ENCODE data around the gene SLC30A1. TPM values are rescaled to one million over a fixed set of nuclear protein-coding genes. Genes with fewer than 3 reads are reported as not detected.
"Not testable (repeated sequence)": the region's sequence is repeated elsewhere in the genome, so short reads cannot be mapped to it uniquely, and the experiment has no call there.

The SLC30A1 gene
- total and polyA plus RNA-seq, 5 experiments from 2014 or later = 0.98 to 9.7 (median 2.2) TPM

- peaks cover 0 to 10% (median 5%) of the 10 kb centered on the region in 5 donors for H3K27me3 Mint-ChIP-seq
- no peak overlapping the region for H3K4me3 Mint-ChIP-seq
- H3K4me1 Mint-ChIP-seq = no peaks in the 10 kb centered on the region
- DNase-seq = no peak
- no peak for ATAC-seq
- peak overlapping the region in 1 of 10 donors; percentile 4 for H3K27ac Mint-ChIP-seq
- H3K9me3 Mint-ChIP-seq = no peaks in the 10 kb centered on the region
- H3K36me3 Mint-ChIP-seq = no peaks in the 10 kb centered on the region
- POLR2A ChIA-PET = no interaction called here
Measured at GRCh38 chr1:211548321-211549091, 30.5 kb downstream of the SLC30A1 start.

- ATAC-seq (no peak), DNase-seq (no peak)
- Mint-ChIP-seq H3K9me3 (peaks cover 0 to 4% (median 0%) of the 10 kb centered on the region in 9 donors), H3K27ac (no peak overlapping the region), H3K36me3 (no peaks in the 10 kb centered on the region), H3K27me3 (peaks cover 0 to 10% (median 5%) of the 10 kb centered on the region in 5 donors), H3K4me1 (no peaks in the 10 kb centered on the region), H3K4me3 (no peak overlapping the region)
- POLR2A ChIA-PET = no interaction called here
Measured at GRCh38 chr1:211547710-211548109, 31.3 kb downstream of the SLC30A1 start.

DNA sequence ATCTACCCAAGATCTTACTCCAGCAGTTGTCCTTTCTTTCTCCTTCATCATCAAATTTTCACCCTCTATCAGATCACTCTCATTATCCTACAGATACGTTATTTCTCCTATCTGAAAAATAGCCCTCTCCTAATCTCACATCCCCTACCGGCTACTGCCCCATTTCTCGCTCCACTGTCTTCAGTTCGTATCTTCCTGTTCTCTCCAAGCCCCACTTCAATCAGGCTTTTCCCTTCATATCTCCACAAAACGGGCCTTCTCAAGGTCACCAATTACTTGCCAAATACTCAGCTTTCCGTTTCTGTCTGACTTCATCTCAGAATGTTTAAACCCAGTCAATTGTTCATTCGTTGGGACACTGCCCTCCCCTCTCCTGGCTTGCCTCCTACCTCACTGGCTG is 32.4 kb downstream of the SLC30A1 start:
- Mint-ChIP-seq H3K27me3 (peaks cover 4 to 10% (median 6%) of the 10 kb centered on the region in 5 donors), H3K27ac (no peak overlapping the region), H3K36me3 (no peaks in the 10 kb centered on the region), H3K4me1 (peaks cover 0 to 7% (median 4%) of the 10 kb centered on the region in 4 donors), H3K9me3 (peaks cover 0 to 6% (median 2%) of the 10 kb centered on the region in 9 donors), H3K4me3 (no peak overlapping the region)
- DNase-seq = no peak
- POLR2A ChIA-PET = no interaction called here
- no peak for ATAC-seq

DNA sequence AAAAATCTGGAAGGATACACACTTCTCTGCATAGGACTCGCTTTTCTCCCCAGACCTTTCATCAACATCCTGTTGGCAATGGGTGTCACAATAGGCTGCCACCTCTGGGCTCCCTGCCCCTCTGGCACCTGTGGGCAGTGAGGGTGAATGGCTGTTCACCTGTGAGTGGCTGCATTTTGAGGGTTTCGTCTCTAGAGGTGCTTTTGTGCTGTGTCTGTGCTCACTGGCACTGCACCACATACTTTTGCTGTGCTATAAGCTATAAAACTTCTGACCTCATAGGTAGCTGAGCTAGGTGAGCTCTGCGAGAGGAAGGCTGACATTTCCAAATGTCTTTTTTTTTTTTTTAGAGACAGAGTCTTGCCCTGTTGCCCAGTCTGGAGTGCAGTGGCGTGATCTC is 35.9 kb downstream of the SLC30A1 start:
- Mint-ChIP-seq H3K27me3 (peaks cover 4 to 10% (median 6%) of the 10 kb centered on the region in 5 donors), H3K27ac (no peak overlapping the region), H3K4me1 (peaks cover 0 to 7% (median 5%) of the 10 kb centered on the region in 4 donors), H3K9me3 (peaks cover 0 to 22% (median 11%) of the 10 kb centered on the region in 9 donors), H3K4me3 (no peak overlapping the region), H3K36me3 (peaks cover 0 to 5% (median 0%) of the 10 kb centered on the region in 3 donors)
- DNase-seq (no peak), ATAC-seq (no peak)
- POLR2A ChIA-PET = no interaction called here

- Mint-ChIP-seq H3K4me1 (peaks cover 0 to 7% (median 5%) of the 10 kb centered on the region in 4 donors), H3K9me3 (peaks cover 0 to 22% (median 11%) of the 10 kb centered on the region in 9 donors), H3K27ac (peak overlapping the region in 1 of 10 donors; percentile 69), H3K27me3 (peaks cover 4 to 10% (median 6%) of the 10 kb centered on the region in 5 donors), H3K4me3 (no peak overlapping the region), H3K36me3 (peaks cover 0 to 5% (median 0%) of the 10 kb centered on the region in 3 donors)
- DNase-seq (no peak), ATAC-seq (no peak)
- POLR2A ChIA-PET = no interaction called here
Measured at GRCh38 chr1:211541720-211542477, 37.1 kb downstream of the SLC30A1 start.

- Mint-ChIP-seq H3K4me1 (peaks cover 0 to 7% (median 5%) of the 10 kb centered on the region in 4 donors), H3K27me3 (peaks cover 4 to 10% (median 6%) of the 10 kb centered on the region in 5 donors), H3K27ac (no peak overlapping the region), H3K4me3 (no peak overlapping the region), H3K36me3 (peaks cover 0 to 5% (median 0%) of the 10 kb centered on the region in 3 donors), H3K9me3 (peaks cover 0 to 22% (median 11%) of the 10 kb centered on the region in 9 donors)
- no peak for DNase-seq
- ATAC-seq = no peak
- POLR2A ChIA-PET = no interaction called here
Measured at GRCh38 chr1:211541278-211541677, 37.7 kb downstream of the SLC30A1 start.

DNA sequence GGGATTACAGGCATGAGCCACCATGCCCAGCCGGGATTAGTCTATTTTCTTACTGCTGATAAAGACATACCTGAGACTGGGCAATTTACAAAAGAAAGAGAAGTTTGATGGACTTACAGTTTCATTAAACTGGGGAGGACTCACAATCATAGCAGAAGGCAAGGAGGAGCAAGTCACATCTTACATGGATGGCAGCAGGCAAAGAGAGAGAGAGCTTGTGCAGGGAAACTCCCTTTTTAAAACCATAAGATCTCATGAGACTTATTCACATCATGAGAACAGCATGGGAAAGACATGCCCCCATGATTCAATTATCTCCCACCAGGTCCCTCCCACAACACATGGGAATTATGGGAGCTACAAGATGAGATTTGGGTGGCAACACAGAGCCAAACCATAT is 38.1 kb downstream of the SLC30A1 start:
- H3K4me1 Mint-ChIP-seq, H3K4me3 Mint-ChIP-seq, H3K36me3 Mint-ChIP-seq, ATAC-seq, DNase-seq, POLR2A ChIA-PET: not testable (repeated sequence)
- Mint-ChIP-seq H3K9me3 (peaks cover 0 to 22% (median 11%) of the 10 kb centered on the region in 9 donors), H3K27me3 (peaks cover 4 to 10% (median 6%) of the 10 kb centered on the region in 5 donors), H3K27ac (peak overlapping the region in 1 of 10 donors; percentile 54)

DNA sequence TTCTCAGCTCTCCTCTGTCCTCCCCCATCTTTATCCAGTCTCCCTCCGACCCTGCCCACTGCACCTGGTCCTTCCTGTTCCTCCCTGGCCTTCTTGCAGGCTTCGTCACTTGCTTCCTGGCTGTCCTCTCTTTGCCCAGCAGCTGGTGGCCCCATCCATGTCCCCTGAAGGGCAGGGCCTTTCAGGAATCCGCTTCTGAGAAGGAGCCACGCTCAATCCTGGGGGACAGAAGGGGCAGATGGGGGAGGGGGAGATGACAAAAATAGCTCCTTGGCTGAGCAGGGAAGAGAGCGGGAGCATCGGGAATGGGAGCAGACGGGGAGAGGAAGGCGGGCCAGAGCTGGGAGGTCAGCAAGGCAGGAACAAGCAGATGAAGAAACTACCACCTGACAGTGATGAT is 40.7 kb downstream of the SLC30A1 start:
- POLR2A ChIA-PET = no interaction called here
- peaks cover 0 to 7% (median 5%) of the 10 kb centered on the region in 4 donors for H3K4me1 Mint-ChIP-seq
- peaks cover 0 to 5% (median 0%) of the 10 kb centered on the region in 3 donors for H3K36me3 Mint-ChIP-seq
- peaks cover 0 to 4% (median 0%) of the 10 kb centered on the region in 5 donors for H3K27me3 Mint-ChIP-seq
- DNase-seq = no peak
- no peak overlapping the region for H3K4me3 Mint-ChIP-seq
- no peak overlapping the region for H3K27ac Mint-ChIP-seq
- H3K9me3 Mint-ChIP-seq = peaks cover 0 to 22% (median 11%) of the 10 kb centered on the region in 9 donors
- ATAC-seq = no peak

DNA sequence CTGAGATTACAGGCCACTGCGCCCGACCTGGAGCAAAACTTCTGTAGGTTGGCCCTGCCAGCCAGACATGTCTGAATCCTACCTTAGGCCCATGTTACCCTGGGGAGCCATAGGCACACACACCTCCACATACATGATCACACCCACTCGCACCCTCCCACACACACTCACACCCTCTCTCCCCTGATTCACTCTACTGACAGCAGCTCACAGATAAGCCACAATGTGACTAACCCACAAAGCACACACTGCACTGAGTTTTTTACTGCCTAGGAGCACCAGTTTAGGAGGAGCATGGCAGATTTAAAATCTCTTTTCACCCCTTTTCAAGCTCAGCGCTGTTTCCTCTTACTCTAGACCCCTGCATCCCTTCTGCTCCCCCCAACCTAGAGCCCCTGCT is 41.7 kb downstream of the SLC30A1 start:
- Mint-ChIP-seq H3K36me3 (peaks cover 0 to 5% (median 0%) of the 10 kb centered on the region in 3 donors), H3K9me3 (peaks cover 0 to 21% (median 11%) of the 10 kb centered on the region in 9 donors), H3K27me3 (peaks cover 0 to 3% (median 0%) of the 10 kb centered on the region in 5 donors), H3K27ac (no peak overlapping the region), H3K4me3 (no peak overlapping the region), H3K4me1 (peaks cover 0 to 5% (median 3%) of the 10 kb centered on the region in 4 donors)
- no peak for DNase-seq
- POLR2A ChIA-PET = interaction anchor here (0.5 kb wide), 1 partner anchor 1261 kb away, joined by 4 read pairs; no protein-coding TSS in a partner anchor
- ATAC-seq = no peak

DNA sequence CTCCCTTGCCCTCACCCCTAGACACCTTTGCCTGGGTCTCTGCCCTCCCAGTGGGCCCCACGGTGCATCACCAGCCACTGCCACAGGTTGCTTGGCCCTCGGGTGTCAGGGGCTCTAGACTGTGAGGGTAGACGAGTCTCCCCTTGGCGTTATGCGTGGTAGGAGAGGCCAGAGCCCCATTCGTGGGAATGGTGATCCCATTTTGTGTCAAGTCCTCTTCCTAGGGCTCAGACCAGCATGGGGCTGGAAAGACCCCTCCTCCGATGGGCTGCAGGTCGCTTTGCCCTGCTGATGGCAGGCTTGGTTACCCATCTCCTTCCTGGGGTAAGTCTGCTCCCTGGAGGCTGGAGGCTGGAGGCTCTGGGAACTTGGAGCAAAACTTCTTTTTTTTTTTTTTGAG is 42.4 kb downstream of the SLC30A1 start:
- ATAC-seq (no peak), DNase-seq (no peak)
- Mint-ChIP-seq H3K36me3 (peaks cover 0 to 5% (median 0%) of the 10 kb centered on the region in 3 donors), H3K27me3 (no peaks in the 10 kb centered on the region), H3K4me3 (no peak overlapping the region), H3K27ac (no peak overlapping the region), H3K4me1 (peaks cover 0 to 2% (median 0%) of the 10 kb centered on the region in 4 donors), H3K9me3 (peaks cover 0 to 17% (median 11%) of the 10 kb centered on the region in 9 donors)
- POLR2A ChIA-PET = no interaction called here

DNA sequence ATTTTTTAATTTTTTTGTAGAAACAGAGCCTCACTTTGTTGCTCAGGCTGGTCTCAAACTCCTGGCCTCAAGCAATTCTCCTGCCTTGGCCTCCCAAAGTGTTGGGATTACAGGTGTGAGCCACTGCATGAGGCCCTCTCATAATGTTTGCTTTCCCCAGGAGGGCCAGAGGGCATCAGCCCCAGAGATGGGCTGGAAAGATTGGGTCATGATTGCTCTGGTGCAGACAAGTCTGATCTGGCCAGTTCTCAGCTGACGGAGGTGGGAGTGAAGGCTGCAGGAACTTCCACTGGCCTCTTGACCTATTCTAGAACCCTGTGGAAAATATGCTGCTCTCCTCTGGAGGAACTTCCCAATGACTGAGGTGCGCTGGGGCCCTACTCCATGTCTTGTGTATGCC is 43.6 kb downstream of the SLC30A1 start:
- no peaks in the 10 kb centered on the region for H3K36me3 Mint-ChIP-seq
- no peak overlapping the region for H3K27ac Mint-ChIP-seq
- peaks cover 0 to 2% (median 0%) of the 10 kb centered on the region in 4 donors for H3K4me1 Mint-ChIP-seq
- peaks cover 0 to 4% (median 2%) of the 10 kb centered on the region in 9 donors for H3K9me3 Mint-ChIP-seq
- H3K27me3 Mint-ChIP-seq = no peaks in the 10 kb centered on the region
- ATAC-seq = no peak
- no peak overlapping the region for H3K4me3 Mint-ChIP-seq
- no peak for DNase-seq
- POLR2A ChIA-PET = no interaction called here

DNA sequence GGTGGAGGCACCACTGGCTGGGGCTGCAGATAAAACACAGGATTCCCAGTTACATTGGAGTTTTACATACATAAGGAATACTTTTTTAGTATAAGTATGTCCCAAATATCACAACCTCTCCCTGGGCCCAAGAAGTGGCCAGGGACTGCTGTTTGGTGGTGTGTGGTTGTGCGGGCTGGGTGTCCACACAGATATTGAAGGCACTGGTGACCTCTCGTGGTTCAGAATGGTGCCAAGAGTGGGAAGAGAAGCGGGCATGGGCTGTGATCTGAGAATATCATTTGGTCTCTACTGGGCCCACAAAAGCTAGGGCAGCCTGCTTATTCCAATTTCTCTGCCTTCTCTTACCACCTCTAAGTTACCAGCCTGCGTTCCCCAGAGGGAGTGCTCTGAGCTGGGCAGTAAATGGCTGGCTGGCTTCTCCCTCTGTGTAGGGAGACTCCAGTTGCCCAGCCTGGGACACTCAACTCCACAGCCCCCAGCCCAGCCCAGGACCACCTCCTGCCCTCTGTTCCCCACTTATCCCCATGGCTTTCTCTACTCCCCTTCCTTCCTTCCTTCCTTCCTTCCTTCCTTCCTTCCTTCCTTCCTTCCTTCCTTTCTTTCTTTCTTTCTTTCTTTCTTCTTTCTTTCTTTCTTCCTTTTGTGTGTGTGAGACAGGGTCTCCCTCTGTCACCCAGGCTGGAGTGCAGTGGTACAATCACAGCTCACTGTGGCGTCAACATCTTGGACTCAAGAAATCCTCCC is 44.2 kb downstream of the SLC30A1 start:
- Mint-ChIP-seq H3K9me3 (no peaks in the 10 kb centered on the region), H3K27me3 (peaks cover 0 to under 1% (median 0%) of the 10 kb centered on the region in 5 donors), H3K4me3 (no peak overlapping the region), H3K4me1 (no peaks in the 10 kb centered on the region), H3K36me3 (no peaks in the 10 kb centered on the region), H3K27ac (no peak overlapping the region)
- POLR2A ChIA-PET = no interaction called here
- DNase-seq = peak in 1 of 10 donors; percentile 40
- ATAC-seq = no peak

Measured in naive thymus-derived CD8-positive, alpha-beta T cell (primary cell).